Right lobe of liver (tissue), 4 donors: ENCODE measurements around the gene RUBCN.
"Not testable (repeated sequence)": the region's sequence is repeated elsewhere in the genome, so short reads cannot be mapped to it uniquely, and the experiment has no call there.

Experiments used
- POLR2A ChIP-seq: fragments of 450-650 bp; IDR thresholded peaks from one replicate; pipeline ENCODE4 v1.6.1; 2017; ENCODE audit warnings: antibody characterized with exemption, mild to moderate bottlenecking
- TF ChIP-seq, protein P1 (sequence below), 4 donors: fragments of 200-600 bp in 3 of 4; fragments of 450-650 bp in 1 of 4; IDR thresholded peaks; one replicate each; pipeline versions ENCODE4 v1.5.1 to v1.8.0; 2016 to 2022; ENCODE audit warnings: antibody characterized with exemption in 4 of 4, mild to moderate bottlenecking in 2 of 4
- donor health status: DM: no; HTN: no; CAD: no.
- donor health status: DM: no; HTN: no; CAD: no.
- donor health status: DM: no; HTN: yes; CAD: no.

- TF ChIP-seq, protein P1, sequence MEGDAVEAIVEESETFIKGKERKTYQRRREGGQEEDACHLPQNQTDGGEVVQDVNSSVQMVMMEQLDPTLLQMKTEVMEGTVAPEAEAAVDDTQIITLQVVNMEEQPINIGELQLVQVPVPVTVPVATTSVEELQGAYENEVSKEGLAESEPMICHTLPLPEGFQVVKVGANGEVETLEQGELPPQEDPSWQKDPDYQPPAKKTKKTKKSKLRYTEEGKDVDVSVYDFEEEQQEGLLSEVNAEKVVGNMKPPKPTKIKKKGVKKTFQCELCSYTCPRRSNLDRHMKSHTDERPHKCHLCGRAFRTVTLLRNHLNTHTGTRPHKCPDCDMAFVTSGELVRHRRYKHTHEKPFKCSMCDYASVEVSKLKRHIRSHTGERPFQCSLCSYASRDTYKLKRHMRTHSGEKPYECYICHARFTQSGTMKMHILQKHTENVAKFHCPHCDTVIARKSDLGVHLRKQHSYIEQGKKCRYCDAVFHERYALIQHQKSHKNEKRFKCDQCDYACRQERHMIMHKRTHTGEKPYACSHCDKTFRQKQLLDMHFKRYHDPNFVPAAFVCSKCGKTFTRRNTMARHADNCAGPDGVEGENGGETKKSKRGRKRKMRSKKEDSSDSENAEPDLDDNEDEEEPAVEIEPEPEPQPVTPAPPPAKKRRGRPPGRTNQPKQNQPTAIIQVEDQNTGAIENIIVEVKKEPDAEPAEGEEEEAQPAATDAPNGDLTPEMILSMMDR (IDR thresholded peaks at IDR 0.05), result peak in 1 of 4 donors; percentile 9
- TF ChIP-seq POLR2A, result not testable (repeated sequence)
Measured at GRCh38 chr3:197664414-197665141, 72.1 kb downstream of the RUBCN start.
